GM18507 (cell line): ENCODE results near the gene PPP6R3.
"Not testable (repeated sequence)": the region's sequence is repeated elsewhere in the genome, so short reads cannot be mapped to it uniquely, and the experiment has no call there.

ENCODE experiments used
- DNase-seq: peaks from one replicate; pipeline ENCODE4 v3.0.0; 2011; ENCODE audit warnings: low read depth; ENCODE audit not compliant: insufficient read length; ENCODE audit errors: extremely low spot score
- FAIRE-seq: peaks from 2 replicates; lab custom pipeline; 2011; peaks lifted over from hg19 to GRCh38; lab: Jason Lieb, UNC

The PPP6R3 gene

GRCh38 chr11:68582416-68583040 is 122.0 kb downstream of the PPP6R3 start:
- FAIRE-seq (no peak), DNase-seq (no peak)

- no peak for FAIRE-seq
- no peak for DNase-seq
These were observed 122.5 kb downstream of the PPP6R3 start for GRCh38 chr11:68583041-68583446.

- DNase-seq (peak; percentile 17), FAIRE-seq (no peak)
These were observed 123.5 kb downstream of the PPP6R3 start for GRCh38 chr11:68584097-68584496.

- FAIRE-seq (no peak), DNase-seq (no peak)
These were observed 124.5 kb downstream of the PPP6R3 start for GRCh38 chr11:68584991-68585524.

- FAIRE-seq (no peak), DNase-seq (no peak)
These were observed 129.1 kb downstream of the PPP6R3 start for GRCh38 chr11:68589547-68590216.

- no peak for FAIRE-seq
- no peak for DNase-seq
These were observed 131.2 kb downstream of the PPP6R3 start for GRCh38 chr11:68591719-68592118.

- FAIRE-seq: no peak
- DNase-seq: no peak
These were observed 132.9 kb downstream of the PPP6R3 start for GRCh38 chr11:68593441-68593840.

GRCh38 chr11:68594123-68594522 is 133.6 kb downstream of the PPP6R3 start:
- FAIRE-seq (no peak), DNase-seq (no peak)

GRCh38 chr11:68596231-68596630 is 135.7 kb downstream of the PPP6R3 start:
- FAIRE-seq: no peak
- no peak for DNase-seq

GRCh38 chr11:68598816-68599653 is 138.5 kb downstream of the PPP6R3 start:
- FAIRE-seq (no peak), DNase-seq (no peak)

- DNase-seq: no peak
- FAIRE-seq: no peak
These were observed 140.6 kb downstream of the PPP6R3 start for GRCh38 chr11:68601147-68601546.

- FAIRE-seq (no peak), DNase-seq (no peak)
These were observed 149.2 kb downstream of the PPP6R3 start for GRCh38 chr11:68609761-68610160.

GRCh38 chr11:68610452-68611116 is 150.0 kb downstream of the PPP6R3 start:
- FAIRE-seq (no peak), DNase-seq (no peak)

GRCh38 chr11:68615657-68616056 is 155.1 kb downstream of the PPP6R3 start:
- FAIRE-seq (no peak), DNase-seq (no peak)

GRCh38 chr11:68617925-68618809 is 157.6 kb downstream of the PPP6R3 start:
- no peak for DNase-seq
- no peak for FAIRE-seq

GRCh38 chr11:68621826-68622225 is 161.3 kb downstream of the PPP6R3 start:
- FAIRE-seq (no peak), DNase-seq (no peak)

GRCh38 chr11:68623706-68624105 is 163.2 kb downstream of the PPP6R3 start:
- FAIRE-seq, DNase-seq: not testable (repeated sequence)

GRCh38 chr11:68625069-68625468 is 164.5 kb downstream of the PPP6R3 start:
- FAIRE-seq, DNase-seq: not testable (repeated sequence)

- FAIRE-seq, DNase-seq: not testable (repeated sequence)
These were observed 165.7 kb downstream of the PPP6R3 start for GRCh38 chr11:68626236-68626635.
